A673 (cell line): ENCODE data around the gene PWWP2B. TPM values are rescaled to one million over a fixed set of nuclear protein-coding genes. Genes with fewer than 3 reads are reported as not detected.

Source experiments
- BruUV-seq: library from RNA; stranded (reverse); fragments of 400-500 nt; replicated peaks from 2 replicates; lab custom pipeline; 2021; lab: Mats Ljungman, UMichigan
- CTCF ChIA-PET: fragments of 300-600 bp; sonication (Branson Sonifier 250); formaldehyde crosslinking; loops from one replicate; lab custom pipeline; 2022; ENCODE audit warnings: antibody characterized with exemption; lab: Charles Lee
- POLR2A ChIA-PET: fragments of 300-600 bp; sonication (Branson Sonifier 250); formaldehyde crosslinking; loops from one replicate; lab custom pipeline; 2022; ENCODE audit warnings: antibody characterized with exemption; ENCODE audit not compliant: low non-redundant PET; lab: Charles Lee
- DNase-seq: peaks from one replicate; pipeline ENCODE4 v3.0.0-alpha.2; 2015; ENCODE audit warnings: low spot score
- H3K27ac ChIP-seq: fragments of 200-600 bp; sonication (generic); 2 replicates; pipeline ENCODE4 v1.5.1; 2016; ENCODE audit warnings: mixed run types, low read depth, mild to moderate bottlenecking, mixed read lengths, antibody characterized with exemption, low read length; ENCODE audit not compliant: poor library complexity, severe bottlenecking
- H3K27me3 ChIP-seq: fragments of 200-600 bp; sonication (generic); replicated peaks from 2 replicates; pipeline ENCODE4 v1.6.1; 2017; ENCODE audit warnings: mixed run types, low read depth, mild to moderate bottlenecking, mixed read lengths, antibody characterized with exemption, low read length; ENCODE audit not compliant: insufficient read depth, poor library complexity
- H3K36me3 ChIP-seq: fragments of 200-600 bp; sonication (generic); 2 replicates; pipeline ENCODE4 v1.6.1; 2016; ENCODE audit warnings: mixed run types, mild to moderate bottlenecking, mixed read lengths, antibody characterized with exemption, low read length; ENCODE audit not compliant: insufficient read depth, poor library complexity, severe bottlenecking
- H3K4me1 ChIP-seq: fragments of 200-600 bp; sonication (generic); 2 replicates; pipeline ENCODE4 v1.6.1; 2017; ENCODE audit warnings: mixed run types, mild to moderate bottlenecking, mixed read lengths, antibody characterized with exemption, low read length; ENCODE audit not compliant: insufficient read depth, poor library complexity, severe bottlenecking
- H3K4me3 ChIP-seq: fragments of 200-600 bp; sonication (generic); 2 replicates; pipeline ENCODE4 v1.5.1; 2016; ENCODE audit warnings: low read depth, mixed run types, mild to moderate bottlenecking, mixed read lengths, low read length; ENCODE audit not compliant: poor library complexity, severe bottlenecking
- H3K9me3 ChIP-seq: fragments of 200-600 bp; sonication (generic); 2 replicates; pipeline ENCODE4 v1.6.1; 2016; ENCODE audit warnings: mixed run types, low read depth, mild to moderate bottlenecking, mixed read lengths, antibody characterized with exemption, low read length; ENCODE audit not compliant: poor library complexity, severe bottlenecking
- CTCF ChIP-seq: fragments of 300-800, 200-600 bp; sonication (generic); conservative IDR thresholded peaks from 2 replicates; pipeline ENCODE4 v1.5.1; 2017; ENCODE audit warnings: low read depth, mild to moderate bottlenecking, antibody characterized with exemption, low read length, moderate library complexity, mixed read lengths
- EZH2 ChIP-seq: fragments of 200-600 bp; sonication (generic); IDR thresholded peaks from 2 replicates; pipeline ENCODE4 v1.6.1; 2017; ENCODE audit warnings: borderline replicate concordance, low read depth, mild to moderate bottlenecking, mixed read lengths, antibody characterized with exemption, low read length; ENCODE audit not compliant: poor library complexity, severe bottlenecking
- intact Hi-C: fragments of 100-400 bp; cut with micrococcal nuclease; formaldehyde crosslinking; loops from one replicate; pipeline ENCODE4 v1.10.0; 2022; ENCODE audit not compliant: unreplicated experiment
- total RNA-seq: library from RNA; stranded (reverse); gene quantifications from 2 replicates; pipeline ENCODE4 v1.2.3, GENCODE V29; 2021

The PWWP2B gene
- total RNA-seq, 1 experiment from 2014 or later = 18.6 TPM

DNA sequence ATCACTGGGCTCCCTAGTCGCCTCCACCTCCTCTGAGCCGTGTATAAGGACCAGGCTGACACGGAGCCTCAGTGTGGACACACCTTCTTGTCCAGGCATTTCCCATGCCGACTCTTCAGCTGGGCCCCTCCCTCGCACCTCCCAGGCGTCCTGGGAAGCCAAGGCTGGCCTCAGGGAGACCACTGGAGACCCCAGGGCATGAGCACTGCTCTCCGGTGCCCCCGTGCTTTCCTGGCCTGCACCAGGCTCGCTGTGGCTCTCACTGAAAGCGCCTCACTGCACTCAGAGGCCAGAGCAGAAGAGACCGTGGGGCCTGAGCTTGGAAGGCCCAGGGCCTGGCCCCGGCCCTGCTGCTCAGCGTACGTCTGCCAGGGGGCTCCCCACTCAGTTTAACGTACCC is 33.6 kb upstream of the PWWP2B start:
- POLR2A ChIA-PET = no interaction called here
- intact Hi-C loops = no loop called here

GRCh38 chr10:132363921-132364593 is 32.9 kb upstream of the PWWP2B start:
- ChIA-PET POLR2A (no interaction called here), CTCF (no interaction called here)

More for the DNA sequence above, 33.6 kb upstream of the PWWP2B start:
- H3K27me3 ChIP-seq = no peaks in the 10 kb centered on the region
- no peaks in the 10 kb centered on the region for H3K36me3 ChIP-seq
- CTCF ChIA-PET = no interaction called here
- no peaks in the 10 kb centered on the region for H3K4me1 ChIP-seq
- DNase-seq = no peak
- no peak for TF ChIP-seq EZH2
- no peak overlapping the region for H3K27ac ChIP-seq
- BruUV-seq = no TSS peak
- no peak overlapping the region for H3K4me3 ChIP-seq
- no peaks in the 10 kb centered on the region for H3K9me3 ChIP-seq

GRCh38 chr10:132364594-132364970 is 32.4 kb upstream of the PWWP2B start:
- intact Hi-C loops = no loop called here
- Histone ChIP-seq H3K4me1 (no peaks in the 10 kb centered on the region), H3K4me3 (no peak overlapping the region), H3K27ac (no peak overlapping the region), H3K9me3 (no peaks in the 10 kb centered on the region), H3K36me3 (no peaks in the 10 kb centered on the region), H3K27me3 (no peaks in the 10 kb centered on the region)
- BruUV-seq = no TSS peak
- ChIA-PET CTCF (no interaction called here), POLR2A (no interaction called here)
- TF ChIP-seq CTCF (no peak), EZH2 (no peak)
- DNase-seq = no peak

More at GRCh38 chr10:132363921-132364593, 32.9 kb upstream of the PWWP2B start:
- Histone ChIP-seq H3K27me3 (no peaks in the 10 kb centered on the region), H3K4me1 (no peaks in the 10 kb centered on the region), H3K27ac (no peak overlapping the region), H3K36me3 (no peaks in the 10 kb centered on the region), H3K4me3 (no peak overlapping the region), H3K9me3 (no peaks in the 10 kb centered on the region)
- no TSS peak for BruUV-seq
- DNase-seq = peak; percentile 44
- intact Hi-C loops = no loop called here
- TF ChIP-seq EZH2 (no peak), CTCF (no peak)

- Histone ChIP-seq H3K27ac (no peak overlapping the region), H3K27me3 (no peaks in the 10 kb centered on the region), H3K36me3 (no peaks in the 10 kb centered on the region), H3K9me3 (no peaks in the 10 kb centered on the region), H3K4me1 (no peaks in the 10 kb centered on the region), H3K4me3 (no peak overlapping the region)
- intact Hi-C loops = no loop called here
- ChIA-PET CTCF (no interaction called here), POLR2A (no interaction called here)
- TF ChIP-seq CTCF (no peak), EZH2 (no peak)
- no TSS peak for BruUV-seq
- DNase-seq = no peak
Measured at GRCh38 chr10:132365102-132365501, 31.9 kb upstream of the PWWP2B start.
